CD14-positive monocyte (primary cell): ENCODE measurements around the gene CDK5. TPM values are rescaled to one million over a fixed set of nuclear protein-coding genes. Genes with fewer than 3 reads are reported as not detected.

Experiments
- DNase-seq, 3 donors: peaks; one replicate each; pipeline ENCODE4 v3.0.0-alpha.2; 2011 to 2022
- H2AFZ ChIP-seq: 2 replicates; pipeline ENCODE4 v1.6.0; 2012; ENCODE audit warnings: mild to moderate bottlenecking, low read depth, low read length, inconsistent platforms; ENCODE audit not compliant: insufficient read depth, poor library complexity, severe bottlenecking
- H3K27ac ChIP-seq, 2 donors: 1 replicate in 1 of 2; 2 replicates in 1 of 2; pipeline ENCODE4 v1.5.1; 2012 to 2013; ENCODE audit warnings: low read length in 2 of 2, control low read depth in 1 of 2, inconsistent platforms in 1 of 2, low read depth in 1 of 2, mild to moderate bottlenecking in 1 of 2
- H3K27me3 ChIP-seq, 2 donors: one replicate each; pipeline versions ENCODE4 v1.6.0 to v1.6.1; 2011 to 2013; ENCODE audit warnings: low read length in 2 of 2; ENCODE audit not compliant: control insufficient read depth in 2 of 2, insufficient read depth in 2 of 2
- H3K36me3 ChIP-seq, 2 donors: replicated peaks in 1 of 2; 1 replicate in 1 of 2; 2 replicates in 1 of 2; pipeline versions ENCODE4 v1.5.1 to v1.6.1; 2012 to 2013; ENCODE audit warnings: low read length in 2 of 2, control low read depth in 1 of 2, inconsistent platforms in 1 of 2, mild to moderate bottlenecking in 1 of 2; ENCODE audit not compliant: insufficient read depth in 2 of 2, control insufficient read depth in 1 of 2
- H3K4me1 ChIP-seq, 2 donors: 1 replicate in 1 of 2; 2 replicates in 1 of 2; pipeline versions ENCODE4 v1.5.1 to v1.6.1; 2012 to 2013; ENCODE audit warnings: low read length in 2 of 2, control low read depth in 1 of 2, inconsistent platforms in 1 of 2, mild to moderate bottlenecking in 1 of 2, moderate library complexity in 1 of 2; ENCODE audit not compliant: insufficient read depth in 2 of 2, control insufficient read depth in 1 of 2
- H3K4me2 ChIP-seq: replicated peaks from 2 replicates; pipeline ENCODE3; 2012; ENCODE audit warnings: low read length, moderate library complexity, mild to moderate bottlenecking; ENCODE audit not compliant: poor library complexity, severe bottlenecking; ENCODE audit errors: extremely low read depth
- H3K4me3 ChIP-seq, 3 experiments: fragments of 200-600 bp in 1 of 3; sonication (generic) in 1 of 3; replicated peaks in 1 of 3; 1 replicate in 2 of 3; 2 replicates in 1 of 3; pipeline ENCODE4 v1.5.1; 2011 to 2013; ENCODE audit warnings: low read length in 3 of 3, mild to moderate bottlenecking in 3 of 3, control low read depth in 2 of 3, low read depth in 2 of 3, inconsistent platforms in 1 of 3, moderate library complexity in 1 of 3
- H3K79me2 ChIP-seq: 2 replicates; pipeline ENCODE4 v1.6.0; 2012; ENCODE audit warnings: mild to moderate bottlenecking, control low read depth, inconsistent platforms, low read length, moderate library complexity; ENCODE audit not compliant: insufficient read depth
- H3K9ac ChIP-seq: 2 replicates; pipeline ENCODE4 v1.6.0; 2017; ENCODE audit warnings: low read length, mild to moderate bottlenecking; ENCODE audit not compliant: insufficient read depth, poor library complexity, severe bottlenecking
- H3K9me3 ChIP-seq, 2 donors: replicated peaks in 1 of 2; 1 replicate in 1 of 2; 2 replicates in 1 of 2; pipeline versions ENCODE4 v1.5.1 to v1.6.1; 2012 to 2013; ENCODE audit warnings: low read length in 2 of 2, control low read depth in 1 of 2; ENCODE audit not compliant: control insufficient read depth in 1 of 2, insufficient read depth in 1 of 2
- H4K20me1 ChIP-seq: 2 replicates; pipeline ENCODE4 v1.6.0; 2012; ENCODE audit warnings: mild to moderate bottlenecking, low read length, control low read depth, moderate library complexity; ENCODE audit not compliant: insufficient read depth
- H3K27ac Mint-ChIP-seq, 7 donors: one replicate each; pipeline ENCODE4 v1.8.0; 2020; ENCODE audit warnings: mild to moderate bottlenecking in 7 of 7, mixed read lengths in 7 of 7, moderate library complexity in 6 of 7, inconsistent platforms in 2 of 7
- H3K27me3 Mint-ChIP-seq, 3 donors: one replicate each; pipeline ENCODE4 v1.8.0; 2021 to 2022; ENCODE audit warnings: low read depth in 3 of 3, mild to moderate bottlenecking in 3 of 3, mixed read lengths in 3 of 3, moderate library complexity in 3 of 3, inconsistent platforms in 1 of 3
- H3K36me3 Mint-ChIP-seq, 2 donors: one replicate each; pipeline ENCODE4 v1.8.0; 2020; ENCODE audit warnings: mixed read lengths in 2 of 2, inconsistent platforms in 1 of 2, mild to moderate bottlenecking in 1 of 2
- H3K4me1 Mint-ChIP-seq: one replicate; pipeline ENCODE4 v1.8.0; 2020; ENCODE audit warnings: mild to moderate bottlenecking, mixed read lengths
- H3K4me3 Mint-ChIP-seq, 2 donors: one replicate each; pipeline ENCODE4 v1.8.0; 2020; ENCODE audit warnings: mild to moderate bottlenecking in 2 of 2, mixed read lengths in 2 of 2, moderate library complexity in 1 of 2
- H3K9me3 Mint-ChIP-seq, 7 donors: one replicate each; pipeline ENCODE4 v1.8.0; 2020 to 2022; ENCODE audit warnings: mixed read lengths in 7 of 7, mild to moderate bottlenecking in 6 of 7, moderate library complexity in 6 of 7, inconsistent platforms in 2 of 7
- CTCF ChIP-seq: fragments of 200-600 bp; IDR thresholded peaks from one replicate; pipeline ENCODE4 v1.8.0; 2022; ENCODE audit warnings: antibody characterized with exemption, mild to moderate bottlenecking
- WGBS: methylation state at CpG from one replicate; pipeline ENCODE4 v1.1.5; 2013; ENCODE audit warnings: missing lambda C conversion rate; ENCODE audit not compliant: insufficient coverage; 5-methylcytosine and 5-hydroxymethylcytosine counted together
- intact Hi-C, 2 donors: fragments of 100-400 bp; cut with micrococcal nuclease; formaldehyde crosslinking; loops; one replicate each; pipeline versions ENCODE4 v1.15.0 to v1.15.1; 2023
- polyA plus RNA-seq, 3 donors: library from polyadenylated mRNA; depleted of rRNA in 1 of 3; unstranded in 2 of 3; stranded (reverse) in 1 of 3; fragments of 300-500 nt in 2 of 3; fragments of >200 nt in 1 of 3; fragmentation: Illumina TruSeq in 2 of 3; gene quantifications; 1 replicate in 2 of 3; 2 replicates in 1 of 3; pipeline ENCODE4 v1.2.3, GENCODE V29; 2012 to 2021

The CDK5 gene
- polyA plus RNA-seq, 3 donors = 14.9 to 31.2 (median 24.9) TPM

- H2AFZ ChIP-seq = no peak overlapping the region
- H3K36me3 Mint-ChIP-seq = no peaks in the 10 kb centered on the region
- H3K4me1 ChIP-seq = peaks cover 9 to 14% of the 10 kb centered on the region in 2 donors
- peaks cover 18 to 48% (median 29%) of the 10 kb centered on the region in 3 donors for H3K27me3 Mint-ChIP-seq
- no peak for TF ChIP-seq CTCF
- H3K9me3 Mint-ChIP-seq = peaks cover 0 to 3% (median 0%) of the 10 kb centered on the region in 7 donors
- H3K4me2 ChIP-seq = no peak overlapping the region
- H3K27ac Mint-ChIP-seq = no peak overlapping the region
- WGBS = 100% methylated on average over 1 of the region's 9 CpGs
- peaks cover 0 to 4% of the 10 kb centered on the region in 2 donors for H3K9me3 ChIP-seq
- no peak overlapping the region for H3K27ac ChIP-seq
- no peaks in the 10 kb centered on the region for H3K79me2 ChIP-seq
- H3K9ac ChIP-seq = no peak overlapping the region
- H3K27me3 ChIP-seq = peaks cover 0 to 21% of the 10 kb centered on the region in 2 donors
- no peak overlapping the region for H3K4me3 Mint-ChIP-seq
- intact Hi-C loops = no loop called here
- DNase-seq = no peak
- H3K4me1 Mint-ChIP-seq = peaks cover 18% of the 10 kb centered on the region
- no peaks in the 10 kb centered on the region for H4K20me1 ChIP-seq
- H3K4me3 ChIP-seq = no peak overlapping the region
- H3K36me3 ChIP-seq = no peaks in the 10 kb centered on the region
Observed at GRCh38 chr7:151005566-151005965, 52.1 kb downstream of the CDK5 start.

Other genes starting within 250 kb of the CDK5 start
- gene AOC1, start 205.4 kb downstream of the CDK5 start, polyA plus RNA-seq = under 1 TPM in 2 of 3 donors, not detected in 1; 0.16 to 0.31 TPM
- gene KCNH2, start 79.6 kb downstream of the CDK5 start, polyA plus RNA-seq = not detected
- gene NOS3, start 66.9 kb downstream of the CDK5 start, polyA plus RNA-seq = under 1 TPM; 0.26 to 0.72 (median 0.39) TPM
- under 1 TPM in 2 of 3 donors, not detected in 1; 0.21 to 0.30 TPM for gene ATG9B, start 33.4 kb downstream of the CDK5 start, polyA plus RNA-seq
- 10 to 100 TPM in 1 of 3 donors, 1 to 10 TPM in 2; 9.3 to 19.9 (median 9.5) TPM for gene ABCB8, start 29.4 kb downstream of the CDK5 start, polyA plus RNA-seq
- 1 to 10 TPM in 1 of 3 donors, not detected in 2; 2.0 TPM for gene ASIC3, start 9.4 kb downstream of the CDK5 start, polyA plus RNA-seq
- 100 to 1,000 TPM in 1 of 3 donors, 10 to 100 TPM in 2; 21.6 to 132 (median 23.8) TPM for gene SLC4A2, start 1.7 kb upstream of the CDK5 start, polyA plus RNA-seq
- 100 to 1,000 TPM in 1 of 3 donors, 10 to 100 TPM in 2; 34.7 to 110 (median 38.6) TPM for gene FASTK, start 22.9 kb upstream of the CDK5 start, polyA plus RNA-seq
- 10 to 100 TPM; 17.4 to 28.2 (median 19.8) TPM for gene TMUB1, start 25.6 kb upstream of the CDK5 start, polyA plus RNA-seq
- 100 to 1,000 TPM in 1 of 3 donors, 1 to 10 TPM in 2; 6.4 to 133 (median 6.8) TPM for gene AGAP3, start 28.6 kb upstream of the CDK5 start, polyA plus RNA-seq
- not detected for gene GBX1, start 109.8 kb upstream of the CDK5 start, polyA plus RNA-seq
- not detected for gene ASB10, start 129.4 kb upstream of the CDK5 start, polyA plus RNA-seq
- not detected for gene H2BK1, start 152.6 kb upstream of the CDK5 start, polyA plus RNA-seq
- 10 to 100 TPM; 18.0 to 22.0 (median 21.1) TPM for gene ABCF2, start 169.3 kb upstream of the CDK5 start, polyA plus RNA-seq
- gene CHPF2, start 174.6 kb upstream of the CDK5 start, polyA plus RNA-seq = 10 to 100 TPM; 34.4 to 38.0 (median 36.0) TPM
- gene SMARCD3, start 190.8 kb upstream of the CDK5 start, polyA plus RNA-seq = 100 to 1,000 TPM; 104 to 183 (median 112) TPM